A549 treated with DMSO at 1 μM for 4 hours (cell line): ENCODE data around the gene DENND2D. TPM values are rescaled to one million over a fixed set of nuclear protein-coding genes. Genes with fewer than 3 reads are reported as not detected.

Experiments used
- total RNA-seq: library from RNA; stranded (reverse); fragments of 200-300 nt; extraction: Qiagen RNA extraction; gene quantifications from 5 replicates; pipeline ENCODE4 v1.2.3, GENCODE V29; 2022; ENCODE audit warnings: low read depth

The DENND2D gene
- total RNA-seq: 1.0 to 1.4 TPM (median 1.3 TPM) in 5 replicates

GRCh38 chr1:111199881-111200801 is at the start of gene DENND2D:
Gene DENND2D, minus strand, starts transcription at chr1:111200646. Its CDS starts 187 bp downstream, at chr1:111200459.

GRCh38 chr1:111227434-111227833 is 27.0 kb upstream of the DENND2D start, which contains the start of gene CHI3L2:
Gene CHI3L2, plus strand, starts transcription at chr1:111227713. Its CDS starts 17 bp downstream, at chr1:111227730.

GRCh38 chr1:111139956-111140679 is 60.3 kb downstream of the DENND2D start, which contains the start of the genes CEPT1 and DRAM2:
Gene CEPT1, plus strand, starts transcription at chr1:111140223. Its CDS starts 7,492 bp downstream, at chr1:111147715.
Gene DRAM2, minus strand, starts transcription at chr1:111140093. Its CDS starts 8,539 bp downstream, at chr1:111131554.

Other genes with a start within 250 kb of the DENND2D start
- 17.1 to 23.7 TPM (median 21.4 TPM) in 5 replicates for gene LRIF1, start 236.7 kb downstream of the DENND2D start, total RNA-seq
- gene DRAM2, start 60.6 kb downstream of the DENND2D start, total RNA-seq: 18.5 to 25.0 TPM (median 19.2 TPM) in 5 replicates
- gene CEPT1, start 60.4 kb downstream of the DENND2D start, total RNA-seq: 13.1 to 14.9 TPM (median 14.1 TPM) in 5 replicates
- 0.20 to 0.40 TPM (median 0.31 TPM) in 5 replicates for gene CHI3L2, start 27.1 kb upstream of the DENND2D start, total RNA-seq
- gene CHIA, start 90.2 kb upstream of the DENND2D start, total RNA-seq: not detected in 5 replicates
- gene OVGP1, start 227.1 kb upstream of the DENND2D start, total RNA-seq: 0.85 to 1.5 TPM (median 0.89 TPM) in 5 replicates
- gene WDR77, start 248.6 kb upstream of the DENND2D start, total RNA-seq: 33.9 to 56.5 TPM (median 53.9 TPM) in 5 replicates
- 246 to 258 TPM (median 255 TPM) in 5 replicates for gene ATP5PB, start 248.8 kb upstream of the DENND2D start, total RNA-seq